Left colon (tissue), 2 donors: ENCODE data around the gene CFAP20DC. TPM values are rescaled to one million over a fixed set of nuclear protein-coding genes. Genes with fewer than 3 reads are reported as not detected.
"Not testable (repeated sequence)": the region's sequence is repeated elsewhere in the genome, so short reads cannot be mapped to it uniquely, and the experiment has no call there.

ENCODE experiments used
- ATAC-seq: fragments of 200-7000 bp; cut with Tn5 transposase; one replicate; pipeline ENCODE4 v1.9.1; 2020; ENCODE audit warnings: mild to moderate bottlenecking, moderate library complexity
- DNase-seq, 2 donors: peaks; one replicate each; pipeline ENCODE4 v3.0.0-alpha.2; 2020
- intact Hi-C, 2 donors: fragments of 100-400 bp; cut with DNase I in 1 of 2; cut with micrococcal nuclease in 1 of 2; formaldehyde crosslinking; loops; one replicate each; pipeline versions ENCODE4 v1.11.2 to v1.14.0; 2022; cut with DNase I, micrococcal nuclease
- total RNA-seq, 2 donors: library from RNA; stranded (reverse); fragmentation: NEBNext Ultra II Directional; extraction: Animal tissue kit (Norgen Biotek cat#: 25700); gene quantifications; one replicate each; pipeline ENCODE4 v1.2.1, GENCODE V29; 2021
- donor health status: DM: no; HTN: no; CAD: no.
- donor health status: DM: yes; HTN: yes; CAD: no.

CFAP20DC gene
- total RNA-seq, 2 donors from 2014 or later = 0.98 to 1.6 TPM

GRCh38 chr3:58897646-58898045, 152.2 kb downstream of the CFAP20DC start:
- no peak for DNase-seq
- intact Hi-C loops = no loop called here
- ATAC-seq = no peak

GRCh38 chr3:58895678-58896077, 154.1 kb downstream of the CFAP20DC start:
- intact Hi-C loops, DNase-seq, ATAC-seq: not testable (repeated sequence)

GRCh38 chr3:58892526-58892925, 157.3 kb downstream of the CFAP20DC start:
- ATAC-seq, intact Hi-C loops, DNase-seq: not testable (repeated sequence)

- ATAC-seq = no peak
- intact Hi-C loops = no loop called here
- DNase-seq = no peak
These were observed 161.7 kb downstream of the CFAP20DC start for GRCh38 chr3:58888087-58888486.

- intact Hi-C loops = no loop called here
- DNase-seq (no peak), ATAC-seq (no peak)
These were observed 165.4 kb downstream of the CFAP20DC start for GRCh38 chr3:58884453-58884852.

GRCh38 chr3:58880182-58880581, 169.6 kb downstream of the CFAP20DC start:
- no peak for ATAC-seq
- intact Hi-C loops = no loop called here
- no peak for DNase-seq

- intact Hi-C loops = no loop called here
- ATAC-seq = no peak
- no peak for DNase-seq
These were observed 175.0 kb downstream of the CFAP20DC start for GRCh38 chr3:58874795-58875194.

GRCh38 chr3:58874248-58874741, 175.5 kb downstream of the CFAP20DC start:
- intact Hi-C loops = no loop called here
- DNase-seq (no peak), ATAC-seq (no peak)

GRCh38 chr3:58868097-58868779, 181.6 kb downstream of the CFAP20DC start:
- DNase-seq (no peak), ATAC-seq (no peak)
- intact Hi-C loops = no loop called here

GRCh38 chr3:58867621-58868020, 182.2 kb downstream of the CFAP20DC start:
- intact Hi-C loops = no loop called here
- no peak for DNase-seq
- ATAC-seq = no peak

- intact Hi-C loops = no loop called here
These were observed 183.7 kb downstream of the CFAP20DC start for GRCh38 chr3:58866079-58866478.

GRCh38 chr3:58864480-58864879, 185.3 kb downstream of the CFAP20DC start:
- DNase-seq = no peak
- ATAC-seq = no peak
- intact Hi-C loops = no loop called here

More at GRCh38 chr3:58866079-58866478, 183.7 kb downstream of the CFAP20DC start:
- ATAC-seq = no peak
- DNase-seq = no peak

GRCh38 chr3:58863206-58863605, 186.6 kb downstream of the CFAP20DC start:
- DNase-seq = no peak
- no peak for ATAC-seq
- intact Hi-C loops = no loop called here

GRCh38 chr3:58861551-58861950, 188.3 kb downstream of the CFAP20DC start:
- intact Hi-C loops = no loop called here
- DNase-seq = no peak
- no peak for ATAC-seq

- ATAC-seq (no peak), DNase-seq (no peak)
- intact Hi-C loops = no loop called here
These were observed 191.7 kb downstream of the CFAP20DC start for GRCh38 chr3:58858126-58858525.

GRCh38 chr3:58857402-58857801, 192.4 kb downstream of the CFAP20DC start:
- DNase-seq (no peak), ATAC-seq (peak; percentile 64)
- intact Hi-C loops = no loop called here

GRCh38 chr3:58848826-58849225, 201.0 kb downstream of the CFAP20DC start:
- ATAC-seq = no peak
- no peak for DNase-seq
- intact Hi-C loops = no loop called here

GRCh38 chr3:58842050-58842747, 207.6 kb downstream of the CFAP20DC start:
- DNase-seq = peak in 1 of 2 donors; percentile 28
- intact Hi-C loops, ATAC-seq: not testable (repeated sequence)

- intact Hi-C loops = no loop called here
- ATAC-seq (no peak), DNase-seq (no peak)
These were observed 208.9 kb downstream of the CFAP20DC start for GRCh38 chr3:58840949-58841348.

GRCh38 chr3:58839964-58840363, 209.9 kb downstream of the CFAP20DC start:
- DNase-seq = no peak
- no peak for ATAC-seq
- intact Hi-C loops = no loop called here
